ENCODE data around the gene PLEKHA5. TPM values are rescaled to one million over a fixed set of nuclear protein-coding genes. Genes with fewer than 3 reads are reported as not detected.

PLEKHA5 gene
- total RNA-seq, 4 donors from 2014 or later, result 21.3 to 22.9 (median 21.4) TPM

DNA sequence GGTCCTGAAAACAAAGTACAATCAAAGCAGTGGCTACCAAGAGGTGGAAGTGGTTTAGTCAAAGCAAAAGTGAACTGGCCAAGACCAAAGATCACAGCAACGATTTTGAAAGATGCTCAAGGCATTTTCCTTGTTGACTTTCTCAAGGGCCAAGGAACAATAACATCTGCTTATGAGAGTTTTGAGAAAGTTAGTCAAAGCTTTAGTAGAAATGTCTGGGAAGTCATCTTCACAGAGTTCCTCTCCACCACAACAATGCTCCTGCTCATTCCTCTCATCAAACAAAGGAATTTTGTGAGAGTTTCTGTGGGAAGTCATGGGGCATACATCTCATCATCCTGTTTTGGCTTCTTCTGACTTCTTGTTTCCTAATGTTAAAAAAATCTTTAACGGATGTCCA is 80.1 kb downstream of the PLEKHA5 start:
- 87 to 91% methylated on average over 2 of the region's 2 CpGs for WGBS, 2 donors
- Histone ChIP-seq H3K4me1 (no peaks in the 10 kb centered on the region), H3K4me3 (no peak overlapping the region), H3K36me3 (no peaks in the 10 kb centered on the region), H3K9me3 (peaks cover 0 to 12% (median 1%) of the 10 kb centered on the region in 4 donors), H3K27ac (no peak overlapping the region), H3K27me3 (no peaks in the 10 kb centered on the region)
- DNase-seq (ENCODE audit: low spot score in 2 of 2), result no peak
- TF ChIP-seq POLR2A (IDR thresholded peaks at IDR 0.05), result no peak
- TF ChIP-seq, protein P1, sequence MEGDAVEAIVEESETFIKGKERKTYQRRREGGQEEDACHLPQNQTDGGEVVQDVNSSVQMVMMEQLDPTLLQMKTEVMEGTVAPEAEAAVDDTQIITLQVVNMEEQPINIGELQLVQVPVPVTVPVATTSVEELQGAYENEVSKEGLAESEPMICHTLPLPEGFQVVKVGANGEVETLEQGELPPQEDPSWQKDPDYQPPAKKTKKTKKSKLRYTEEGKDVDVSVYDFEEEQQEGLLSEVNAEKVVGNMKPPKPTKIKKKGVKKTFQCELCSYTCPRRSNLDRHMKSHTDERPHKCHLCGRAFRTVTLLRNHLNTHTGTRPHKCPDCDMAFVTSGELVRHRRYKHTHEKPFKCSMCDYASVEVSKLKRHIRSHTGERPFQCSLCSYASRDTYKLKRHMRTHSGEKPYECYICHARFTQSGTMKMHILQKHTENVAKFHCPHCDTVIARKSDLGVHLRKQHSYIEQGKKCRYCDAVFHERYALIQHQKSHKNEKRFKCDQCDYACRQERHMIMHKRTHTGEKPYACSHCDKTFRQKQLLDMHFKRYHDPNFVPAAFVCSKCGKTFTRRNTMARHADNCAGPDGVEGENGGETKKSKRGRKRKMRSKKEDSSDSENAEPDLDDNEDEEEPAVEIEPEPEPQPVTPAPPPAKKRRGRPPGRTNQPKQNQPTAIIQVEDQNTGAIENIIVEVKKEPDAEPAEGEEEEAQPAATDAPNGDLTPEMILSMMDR (IDR thresholded peaks at IDR 0.05), result no peak
- TF ChIP-seq EP300 (IDR thresholded peaks at IDR 0.05), result no peak

GRCh38 chr12:19211802-19212201 is 82.3 kb downstream of the PLEKHA5 start:
- Histone ChIP-seq H3K9me3 (peaks cover 0 to 12% (median 1%) of the 10 kb centered on the region in 4 donors), H3K27me3 (no peaks in the 10 kb centered on the region), H3K4me3 (no peak overlapping the region), H3K36me3 (no peaks in the 10 kb centered on the region), H3K27ac (no peak overlapping the region), H3K4me1 (no peaks in the 10 kb centered on the region)
- TF ChIP-seq EP300 (IDR thresholded peaks at IDR 0.05), result no peak
- TF ChIP-seq POLR2A (IDR thresholded peaks at IDR 0.05), result no peak
- TF ChIP-seq, protein P1 (IDR thresholded peaks at IDR 0.05), result no peak
- DNase-seq (ENCODE audit: low spot score in 2 of 2), result no peak
- WGBS, 2 donors, result 90 to 93% methylated on average over 4 of the region's 4 CpGs

GRCh38 chr12:19212245-19212644 is 82.7 kb downstream of the PLEKHA5 start:
- Histone ChIP-seq H3K36me3 (no peaks in the 10 kb centered on the region), H3K27ac (no peak overlapping the region), H3K4me3 (no peak overlapping the region), H3K9me3 (peaks cover 0 to 12% (median 1%) of the 10 kb centered on the region in 4 donors), H3K27me3 (no peaks in the 10 kb centered on the region), H3K4me1 (no peaks in the 10 kb centered on the region)
- 92 to 96% methylated on average over 9 of the region's 9 CpGs for whole genome bisulfite sequencing, 2 donors
- DNase-seq (ENCODE audit: low spot score in 2 of 2), result no peak
- TF ChIP-seq EP300 (IDR thresholded peaks at IDR 0.05), result no peak
- TF ChIP-seq, protein P1 (IDR thresholded peaks at IDR 0.05), result no peak
- TF ChIP-seq POLR2A (IDR thresholded peaks at IDR 0.05), result no peak

DNA sequence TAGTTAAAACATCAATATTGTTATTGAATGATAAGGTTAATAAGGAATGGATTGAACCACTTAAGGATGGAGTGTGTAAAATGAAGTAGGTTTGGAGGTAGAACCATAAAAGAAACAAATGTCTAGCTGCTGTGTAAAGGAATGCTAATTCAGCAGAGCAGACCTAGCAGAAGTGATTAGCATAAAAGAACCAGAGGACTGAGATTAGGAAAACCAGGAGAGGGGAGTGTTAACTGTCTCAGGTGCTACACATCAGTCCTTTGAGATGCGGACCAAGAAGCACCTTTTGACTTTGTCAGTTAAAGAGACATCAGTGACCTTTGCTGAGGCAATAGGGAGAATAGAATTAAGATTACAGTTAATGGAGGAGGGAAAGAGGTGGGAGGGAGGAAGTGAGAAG is 84.5 kb downstream of the PLEKHA5 start:
- 80 to 91% methylated on average over 1 of the region's 1 CpG for WGBS, 2 donors
- no peak overlapping the region for H3K27ac ChIP-seq
- no peak for DNase-seq (ENCODE audit: low spot score in 2 of 2)
- H3K4me3 ChIP-seq, result no peak overlapping the region
- TF ChIP-seq, protein P1 (IDR thresholded peaks at IDR 0.05), result no peak
- no peak for TF ChIP-seq POLR2A (IDR thresholded peaks at IDR 0.05)
- no peak for TF ChIP-seq EP300 (IDR thresholded peaks at IDR 0.05)
- no peaks in the 10 kb centered on the region for H3K4me1 ChIP-seq
- H3K9me3 ChIP-seq, result peaks cover 0 to 11% (median 1%) of the 10 kb centered on the region in 4 donors
- no peaks in the 10 kb centered on the region for H3K36me3 ChIP-seq
- no peaks in the 10 kb centered on the region for H3K27me3 ChIP-seq

GRCh38 chr12:19215115-19215514 is 85.6 kb downstream of the PLEKHA5 start:
- Histone ChIP-seq H3K9me3 (peaks cover 0 to 3% (median 1%) of the 10 kb centered on the region in 4 donors), H3K4me3 (no peak overlapping the region), H3K36me3 (no peaks in the 10 kb centered on the region), H3K27me3 (no peaks in the 10 kb centered on the region), H3K27ac (no peak overlapping the region), H3K4me1 (no peaks in the 10 kb centered on the region)
- WGBS, 2 donors, result 74 to 77% methylated on average over 3 of the region's 3 CpGs
- no peak for DNase-seq (ENCODE audit: low spot score in 2 of 2)
- TF ChIP-seq, protein P1 (IDR thresholded peaks at IDR 0.05), result no peak
- no peak for TF ChIP-seq POLR2A (IDR thresholded peaks at IDR 0.05)
